HepG2 (cell line): ENCODE results near the gene PATE4. TPM values are rescaled to one million over a fixed set of nuclear protein-coding genes. Genes with fewer than 3 reads are reported as not detected.

ENCODE experiments used
- JDP2 ChIP-seq: sonication (generic); formaldehyde crosslinking; IDR thresholded peaks from 2 replicates; pipeline ENCODE4 v1.8.1; 2022; ENCODE audit warnings: missing genetic modification reagents, borderline replicate concordance
- JUNB ChIP-seq: sonication (generic); formaldehyde crosslinking; IDR thresholded peaks from 2 replicates; pipeline ENCODE4 v1.8.0; 2022; ENCODE audit warnings: missing genetic modification reagents, mild to moderate bottlenecking, borderline replicate concordance
- MXI1 ChIP-seq: IDR thresholded peaks from 3 replicates; pipeline ENCODE4 v1.6.1; 2012; ENCODE audit warnings: low read depth, low read length, inconsistent platforms, borderline replicate concordance
- NBN ChIP-seq: fragments of 450-650 bp; conservative IDR thresholded peaks from 2 replicates; pipeline ENCODE4 v1.6.1; 2017
- NFYB ChIP-seq: sonication (generic); formaldehyde crosslinking; IDR thresholded peaks from 2 replicates; pipeline ENCODE4 v1.4.0; 2020; ENCODE audit warnings: missing genetic modification reagents
- NKX3-1 ChIP-seq: sonication (generic); formaldehyde crosslinking; IDR thresholded peaks from 2 replicates; pipeline ENCODE4 v1.5.0; 2020; ENCODE audit warnings: missing genetic modification reagents
- SNRNP70 ChIP-seq: fragments of 200-400 bp; formaldehyde crosslinking; IDR thresholded peaks from 2 replicates; pipeline ENCODE4 v1.6.1; 2017; ENCODE audit warnings: mild to moderate bottlenecking, low read depth, low read length, moderate library complexity
- TAF15 ChIP-seq: fragments of 200-400 bp; formaldehyde crosslinking; IDR thresholded peaks from one replicate; pipeline ENCODE4 v1.6.1; 2018; ENCODE audit warnings: mild to moderate bottlenecking, low read depth, low read length; ENCODE audit not compliant: poor library complexity, severe bottlenecking
- TOPORS ChIP-seq: sonication (generic); formaldehyde crosslinking; IDR thresholded peaks from 2 replicates; pipeline ENCODE4 v1.8.0; 2023; ENCODE audit warnings: mild to moderate bottlenecking, missing genetic modification reagents
- ZNF256 ChIP-seq: sonication (generic); formaldehyde crosslinking; conservative IDR thresholded peaks from 2 replicates; pipeline ENCODE4 v1.4.0; 2020; ENCODE audit warnings: missing genetic modification reagents
- ZNF337 ChIP-seq: sonication (generic); formaldehyde crosslinking; IDR thresholded peaks from 2 replicates; pipeline ENCODE4 v1.5.1; 2020; ENCODE audit warnings: missing genetic modification reagents, low read depth, mild to moderate bottlenecking, borderline replicate concordance
- ZNF761 ChIP-seq: sonication (generic); formaldehyde crosslinking; conservative IDR thresholded peaks from 2 replicates; pipeline ENCODE4 v1.4.0; 2020; ENCODE audit warnings: mild to moderate bottlenecking, missing genetic modification reagents
- ZNF788 ChIP-seq: sonication (generic); formaldehyde crosslinking; IDR thresholded peaks from 2 replicates; pipeline ENCODE4 v1.5.0; 2020; ENCODE audit warnings: mild to moderate bottlenecking, missing genetic modification reagents, borderline replicate concordance
- ZNF790 ChIP-seq: sonication (generic); formaldehyde crosslinking; IDR thresholded peaks from 2 replicates; pipeline ENCODE4 v1.8.0; 2022; ENCODE audit warnings: missing genetic modification reagents, mild to moderate bottlenecking, borderline replicate concordance
- polyA plus RNA-seq, 8 experiments: library from polyadenylated mRNA; depleted of rRNA in 3 of 8; stranded (reverse) in 7 of 8; unstranded in 1 of 8; fragments of >200 nt; fragmentation: Illumina TruSeq in 4 of 8; extraction: Trizol in 4 of 8; gene quantifications; 2 replicates each; pipeline versions ENCODE4 v1.2.1 to v1.2.3, GENCODE V29; 2011 to 2016; ENCODE audit warnings: low read depth in 4 of 8, missing spikeins in 1 of 8, mixed read lengths in 1 of 8; ENCODE audit not compliant: insufficient read depth in 1 of 8
- total RNA-seq, 5 experiments: library from RNA; depleted of rRNA; stranded (reverse); fragments of >200 nt; fragmentation: Illumina TruSeq; extraction: Trizol; gene quantifications; 2 replicates each; pipeline ENCODE4 v1.2.3, GENCODE V29; 2016; ENCODE audit warnings: low read depth in 1 of 5
- TF ChIP-seq, protein P1 (sequence below): sonication (generic); formaldehyde crosslinking; IDR thresholded peaks from 2 replicates; pipeline ENCODE4 v1.9.0; 2022; ENCODE audit warnings: missing genetic modification reagents, mild to moderate bottlenecking, borderline replicate concordance
- TF ChIP-seq, protein P2 (sequence below): sonication (generic); formaldehyde crosslinking; IDR thresholded peaks from 2 replicates; pipeline ENCODE4 v1.5.0; 2020; ENCODE audit warnings: missing genetic modification reagents
- TF ChIP-seq, protein P3 (sequence below): sonication (generic); formaldehyde crosslinking; IDR thresholded peaks from 2 replicates; pipeline ENCODE4 v1.4.0; 2020; ENCODE audit warnings: missing genetic modification reagents, borderline replicate concordance
- TF ChIP-seq, protein P4 (sequence below): IDR thresholded peaks from 2 replicates; pipeline ENCODE4 v1.6.1; 2018; ENCODE audit warnings: missing genetic modification reagents, mild to moderate bottlenecking, missing compliant biosample characterization
- TF ChIP-seq, protein P5 (sequence below): sonication (generic); formaldehyde crosslinking; IDR thresholded peaks from 2 replicates; pipeline ENCODE4 v1.8.1; 2023; ENCODE audit warnings: mild to moderate bottlenecking, missing genetic modification reagents, borderline replicate concordance

Gene PATE4
- total and polyA plus RNA-seq, 2 of the 13 experiments (the other 11 are each of a cell fraction or from before 2014, with no cell fraction given) = not detected

DNA sequence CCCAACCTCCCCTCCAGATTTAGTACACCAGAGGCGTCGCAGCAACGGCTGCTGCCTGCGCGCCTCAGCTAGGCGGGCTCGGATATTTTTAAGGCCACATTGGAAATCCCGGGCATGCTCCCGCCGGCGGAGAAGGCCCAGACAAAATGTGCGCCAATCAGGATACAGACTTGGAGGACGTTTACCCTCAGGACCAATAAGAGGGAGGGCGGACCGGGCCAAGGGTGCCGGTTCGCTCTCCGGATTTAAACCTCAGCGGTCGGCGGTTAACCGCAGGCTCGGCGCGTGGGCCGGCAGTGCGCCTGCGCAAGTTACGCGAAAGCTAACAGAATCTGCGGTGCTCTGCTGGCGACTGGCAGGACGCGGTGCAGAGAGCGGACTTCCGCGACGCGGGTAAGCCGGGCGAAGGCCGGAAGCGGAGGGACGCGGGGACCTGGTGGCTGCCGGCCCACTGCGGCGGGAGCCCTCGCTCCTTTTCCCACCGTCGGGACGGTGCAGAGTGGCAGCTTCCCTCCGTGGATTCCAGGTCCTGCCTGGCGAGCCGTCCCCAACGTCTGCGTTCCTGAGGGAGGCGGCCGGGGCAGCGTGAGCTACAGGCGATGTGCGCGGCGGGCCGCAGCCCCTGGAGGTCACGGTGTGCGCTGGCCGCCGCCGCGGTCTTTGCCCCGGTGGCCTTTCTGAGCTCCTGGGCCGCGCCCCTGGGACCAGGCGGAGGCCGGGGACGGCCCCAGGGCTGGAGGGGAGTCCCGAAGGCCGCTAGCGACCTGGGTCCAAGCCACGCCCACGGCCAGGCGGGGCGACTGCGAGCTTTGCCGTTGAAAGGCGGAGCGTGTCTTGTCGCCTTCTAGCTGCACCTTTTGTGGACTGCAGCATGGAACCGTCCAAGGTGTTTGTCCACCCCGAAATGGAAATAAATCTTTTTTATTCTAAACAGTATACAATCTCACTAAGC is 54.5 kb downstream of the PATE4 start, which contains the start of gene HYLS1 (continued):
- TF ChIP-seq TAF15 (no peak), ZNF337 (CRISPR knock-in tag) (no peak), ZNF256 (CRISPR knock-in tag) (no peak), ZNF790 (CRISPR knock-in tag) (no peak), JDP2 (CRISPR knock-in tag) (no peak), ZNF761 (CRISPR knock-in tag) (no peak), JUNB (CRISPR knock-in tag) (no peak), NFYB (CRISPR knock-in tag) (peak; percentile 80), ZNF788 (peak; percentile 28; the same call in 1 of the 2 replicates), NBN (no peak), NKX3-1 (CRISPR knock-in tag) (no peak), SNRNP70 (no peak), TOPORS (CRISPR knock-in tag) (0 out of 2 replicates have a peak, but pooled peaks have one; percentile 57), MXI1 (no peak)
- TF ChIP-seq, protein P1, sequence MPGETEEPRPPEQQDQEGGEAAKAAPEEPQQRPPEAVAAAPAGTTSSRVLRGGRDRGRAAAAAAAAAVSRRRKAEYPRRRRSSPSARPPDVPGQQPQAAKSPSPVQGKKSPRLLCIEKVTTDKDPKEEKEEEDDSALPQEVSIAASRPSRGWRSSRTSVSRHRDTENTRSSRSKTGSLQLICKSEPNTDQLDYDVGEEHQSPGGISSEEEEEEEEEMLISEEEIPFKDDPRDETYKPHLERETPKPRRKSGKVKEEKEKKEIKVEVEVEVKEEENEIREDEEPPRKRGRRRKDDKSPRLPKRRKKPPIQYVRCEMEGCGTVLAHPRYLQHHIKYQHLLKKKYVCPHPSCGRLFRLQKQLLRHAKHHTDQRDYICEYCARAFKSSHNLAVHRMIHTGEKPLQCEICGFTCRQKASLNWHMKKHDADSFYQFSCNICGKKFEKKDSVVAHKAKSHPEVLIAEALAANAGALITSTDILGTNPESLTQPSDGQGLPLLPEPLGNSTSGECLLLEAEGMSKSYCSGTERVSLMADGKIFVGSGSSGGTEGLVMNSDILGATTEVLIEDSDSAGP (CRISPR knock-in tag) = peak; percentile 82
- TF ChIP-seq, protein P2, sequence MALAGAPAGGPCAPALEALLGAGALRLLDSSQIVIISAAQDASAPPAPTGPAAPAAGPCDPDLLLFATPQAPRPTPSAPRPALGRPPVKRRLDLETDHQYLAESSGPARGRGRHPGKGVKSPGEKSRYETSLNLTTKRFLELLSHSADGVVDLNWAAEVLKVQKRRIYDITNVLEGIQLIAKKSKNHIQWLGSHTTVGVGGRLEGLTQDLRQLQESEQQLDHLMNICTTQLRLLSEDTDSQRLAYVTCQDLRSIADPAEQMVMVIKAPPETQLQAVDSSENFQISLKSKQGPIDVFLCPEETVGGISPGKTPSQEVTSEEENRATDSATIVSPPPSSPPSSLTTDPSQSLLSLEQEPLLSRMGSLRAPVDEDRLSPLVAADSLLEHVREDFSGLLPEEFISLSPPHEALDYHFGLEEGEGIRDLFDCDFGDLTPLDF (CRISPR knock-in tag) = no peak
- TF ChIP-seq, protein P3, sequence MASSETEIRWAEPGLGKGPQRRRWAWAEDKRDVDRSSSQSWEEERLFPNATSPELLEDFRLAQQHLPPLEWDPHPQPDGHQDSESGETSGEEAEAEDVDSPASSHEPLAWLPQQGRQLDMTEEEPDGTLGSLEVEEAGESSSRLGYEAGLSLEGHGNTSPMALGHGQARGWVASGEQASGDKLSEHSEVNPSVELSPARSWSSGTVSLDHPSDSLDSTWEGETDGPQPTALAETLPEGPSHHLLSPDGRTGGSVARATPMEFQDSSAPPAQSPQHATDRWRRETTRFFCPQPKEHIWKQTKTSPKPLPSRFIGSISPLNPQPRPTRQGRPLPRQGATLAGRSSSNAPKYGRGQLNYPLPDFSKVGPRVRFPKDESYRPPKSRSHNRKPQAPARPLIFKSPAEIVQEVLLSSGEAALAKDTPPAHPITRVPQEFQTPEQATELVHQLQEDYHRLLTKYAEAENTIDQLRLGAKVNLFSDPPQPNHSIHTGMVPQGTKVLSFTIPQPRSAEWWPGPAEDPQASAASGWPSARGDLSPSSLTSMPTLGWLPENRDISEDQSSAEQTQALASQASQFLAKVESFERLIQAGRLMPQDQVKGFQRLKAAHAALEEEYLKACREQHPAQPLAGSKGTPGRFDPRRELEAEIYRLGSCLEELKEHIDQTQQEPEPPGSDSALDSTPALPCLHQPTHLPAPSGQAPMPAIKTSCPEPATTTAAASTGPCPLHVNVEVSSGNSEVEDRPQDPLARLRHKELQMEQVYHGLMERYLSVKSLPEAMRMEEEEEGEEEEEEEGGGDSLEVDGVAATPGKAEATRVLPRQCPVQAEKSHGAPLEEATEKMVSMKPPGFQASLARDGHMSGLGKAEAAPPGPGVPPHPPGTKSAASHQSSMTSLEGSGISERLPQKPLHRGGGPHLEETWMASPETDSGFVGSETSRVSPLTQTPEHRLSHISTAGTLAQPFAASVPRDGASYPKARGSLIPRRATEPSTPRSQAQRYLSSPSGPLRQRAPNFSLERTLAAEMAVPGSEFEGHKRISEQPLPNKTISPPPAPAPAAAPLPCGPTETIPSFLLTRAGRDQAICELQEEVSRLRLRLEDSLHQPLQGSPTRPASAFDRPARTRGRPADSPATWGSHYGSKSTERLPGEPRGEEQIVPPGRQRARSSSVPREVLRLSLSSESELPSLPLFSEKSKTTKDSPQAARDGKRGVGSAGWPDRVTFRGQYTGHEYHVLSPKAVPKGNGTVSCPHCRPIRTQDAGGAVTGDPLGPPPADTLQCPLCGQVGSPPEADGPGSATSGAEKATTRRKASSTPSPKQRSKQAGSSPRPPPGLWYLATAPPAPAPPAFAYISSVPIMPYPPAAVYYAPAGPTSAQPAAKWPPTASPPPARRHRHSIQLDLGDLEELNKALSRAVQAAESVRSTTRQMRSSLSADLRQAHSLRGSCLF = no peak
- TF ChIP-seq, protein P4, sequence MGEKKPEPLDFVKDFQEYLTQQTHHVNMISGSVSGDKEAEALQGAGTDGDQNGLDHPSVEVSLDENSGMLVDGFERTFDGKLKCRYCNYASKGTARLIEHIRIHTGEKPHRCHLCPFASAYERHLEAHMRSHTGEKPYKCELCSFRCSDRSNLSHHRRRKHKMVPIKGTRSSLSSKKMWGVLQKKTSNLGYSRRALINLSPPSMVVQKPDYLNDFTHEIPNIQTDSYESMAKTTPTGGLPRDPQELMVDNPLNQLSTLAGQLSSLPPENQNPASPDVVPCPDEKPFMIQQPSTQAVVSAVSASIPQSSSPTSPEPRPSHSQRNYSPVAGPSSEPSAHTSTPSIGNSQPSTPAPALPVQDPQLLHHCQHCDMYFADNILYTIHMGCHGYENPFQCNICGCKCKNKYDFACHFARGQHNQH = no peak; the same call in 1 of the 2 replicates
- TF ChIP-seq, protein P5, sequence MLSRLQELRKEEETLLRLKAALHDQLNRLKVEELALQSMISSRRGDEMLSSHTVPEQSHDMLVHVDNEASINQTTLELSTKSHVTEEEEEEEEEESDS (CRISPR knock-in tag) = no peak
